ENCODE measurements around the gene SRM.
"Not testable (repeated sequence)": the region's sequence is repeated elsewhere in the genome, so short reads cannot be mapped to it uniquely, and the experiment has no call there.

SRM gene

DNA sequence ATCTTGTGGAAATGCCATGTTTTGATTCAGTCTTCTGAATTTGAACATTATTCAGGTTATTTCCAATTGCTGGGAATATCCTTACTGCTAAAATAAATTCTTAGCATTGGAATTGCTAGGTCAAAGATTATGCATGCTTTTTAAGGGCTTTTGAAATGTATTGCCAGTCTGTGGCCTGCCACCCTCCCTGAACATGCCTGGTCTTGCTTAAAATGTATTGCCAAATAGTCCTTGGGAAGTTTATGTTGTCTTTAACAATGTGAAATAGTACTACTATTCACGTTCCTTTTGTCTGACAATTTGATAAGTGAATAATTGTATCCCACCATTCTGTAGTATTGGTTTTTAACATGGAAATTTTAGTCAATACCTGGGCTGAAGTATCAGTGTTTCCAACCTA is 33.8 kb downstream of the SRM start:
- DNase-seq (ENCODE audit: insufficient read length, low spot score) (no peak), FAIRE-seq (no peak)
- TF ChIP-seq, protein P1, sequence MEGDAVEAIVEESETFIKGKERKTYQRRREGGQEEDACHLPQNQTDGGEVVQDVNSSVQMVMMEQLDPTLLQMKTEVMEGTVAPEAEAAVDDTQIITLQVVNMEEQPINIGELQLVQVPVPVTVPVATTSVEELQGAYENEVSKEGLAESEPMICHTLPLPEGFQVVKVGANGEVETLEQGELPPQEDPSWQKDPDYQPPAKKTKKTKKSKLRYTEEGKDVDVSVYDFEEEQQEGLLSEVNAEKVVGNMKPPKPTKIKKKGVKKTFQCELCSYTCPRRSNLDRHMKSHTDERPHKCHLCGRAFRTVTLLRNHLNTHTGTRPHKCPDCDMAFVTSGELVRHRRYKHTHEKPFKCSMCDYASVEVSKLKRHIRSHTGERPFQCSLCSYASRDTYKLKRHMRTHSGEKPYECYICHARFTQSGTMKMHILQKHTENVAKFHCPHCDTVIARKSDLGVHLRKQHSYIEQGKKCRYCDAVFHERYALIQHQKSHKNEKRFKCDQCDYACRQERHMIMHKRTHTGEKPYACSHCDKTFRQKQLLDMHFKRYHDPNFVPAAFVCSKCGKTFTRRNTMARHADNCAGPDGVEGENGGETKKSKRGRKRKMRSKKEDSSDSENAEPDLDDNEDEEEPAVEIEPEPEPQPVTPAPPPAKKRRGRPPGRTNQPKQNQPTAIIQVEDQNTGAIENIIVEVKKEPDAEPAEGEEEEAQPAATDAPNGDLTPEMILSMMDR (IDR thresholded peaks at IDR 0.05; ENCODE audit: insufficient read depth, missing control alignments): no peak

DNA sequence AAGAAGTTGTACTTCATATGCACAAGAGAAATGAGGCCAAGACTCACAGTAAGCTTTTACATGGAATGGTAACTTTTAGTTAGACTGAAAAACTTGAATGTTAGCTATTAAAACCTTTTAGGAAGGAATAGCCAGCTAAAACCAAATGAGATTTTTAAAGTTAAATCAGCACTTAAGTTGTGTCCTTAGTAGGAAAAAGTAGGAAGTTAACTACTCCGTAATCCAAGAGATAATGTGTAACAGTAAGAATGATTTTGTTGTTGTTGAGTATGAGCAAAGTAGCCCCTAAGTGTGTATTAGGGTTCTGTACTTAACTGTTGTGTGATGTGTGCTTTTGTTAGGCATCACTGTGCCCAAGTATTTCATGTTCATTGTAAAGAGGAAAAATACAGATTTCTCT is 34.2 kb downstream of the SRM start:
- no peak for FAIRE-seq

DNA sequence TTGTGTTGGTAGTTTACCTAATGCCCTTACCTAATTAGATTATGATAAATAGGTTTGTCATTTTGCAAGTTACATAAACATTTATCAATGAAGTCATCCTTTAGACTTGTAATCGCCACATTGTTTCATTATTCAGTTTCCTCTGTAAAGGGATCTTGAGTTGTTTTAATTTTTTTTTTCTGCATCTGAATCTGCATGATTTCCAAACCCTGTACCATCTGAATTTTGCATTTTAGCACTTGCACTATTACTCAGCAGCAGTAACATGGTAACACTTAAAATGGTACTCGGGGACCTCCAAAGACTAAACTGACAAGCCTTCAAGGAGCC is 35.0 kb downstream of the SRM start:
- TF ChIP-seq, protein P1 (IDR thresholded peaks at IDR 0.05; ENCODE audit: insufficient read depth, missing control alignments): no peak
- no peak for FAIRE-seq
- DNase-seq (ENCODE audit: insufficient read length, low spot score): no peak

More for the DNA sequence above, 34.2 kb downstream of the SRM start:
- no peak for DNase-seq (ENCODE audit: insufficient read length, low spot score)
- TF ChIP-seq, protein P1 (IDR thresholded peaks at IDR 0.05; ENCODE audit: insufficient read depth, missing control alignments): no peak

DNA sequence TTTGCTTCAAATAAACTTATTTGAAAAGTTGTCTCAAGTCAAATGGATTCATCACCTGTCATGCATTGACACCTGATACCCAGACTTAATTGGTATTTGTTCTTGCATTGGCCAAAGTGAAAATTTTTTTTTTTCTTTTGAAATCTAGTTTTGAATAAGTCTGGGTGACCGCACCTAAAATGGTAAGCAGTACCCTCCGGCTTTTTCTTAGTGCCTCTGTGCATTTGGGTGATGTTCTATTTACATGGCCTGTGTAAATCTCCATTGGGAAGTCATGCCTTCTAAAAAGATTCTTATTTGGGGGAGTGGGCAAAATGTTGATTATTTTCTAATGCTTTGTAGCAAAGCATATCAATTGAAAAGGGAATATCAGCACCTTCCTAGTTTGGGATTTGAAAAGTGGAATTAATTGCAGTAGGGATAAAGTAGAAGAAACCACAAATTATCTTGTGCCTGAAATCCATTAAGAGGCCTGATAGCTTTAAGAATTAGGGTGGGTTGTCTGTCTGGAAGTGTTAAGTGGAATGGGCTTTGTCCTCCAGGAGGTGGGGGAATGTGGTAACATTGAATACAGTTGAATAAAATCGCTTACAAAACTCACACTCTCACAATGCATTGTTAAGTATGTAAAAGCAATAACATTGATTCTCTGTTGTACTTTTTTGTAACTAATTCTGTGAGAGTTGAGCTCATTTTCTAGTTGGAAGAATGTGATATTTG is 35.5 kb downstream of the SRM start:
- TF ChIP-seq, protein P1 (IDR thresholded peaks at IDR 0.05; ENCODE audit: insufficient read depth, missing control alignments): no peak
- DNase-seq (ENCODE audit: insufficient read length, low spot score) (no peak), FAIRE-seq (no peak)

DNA sequence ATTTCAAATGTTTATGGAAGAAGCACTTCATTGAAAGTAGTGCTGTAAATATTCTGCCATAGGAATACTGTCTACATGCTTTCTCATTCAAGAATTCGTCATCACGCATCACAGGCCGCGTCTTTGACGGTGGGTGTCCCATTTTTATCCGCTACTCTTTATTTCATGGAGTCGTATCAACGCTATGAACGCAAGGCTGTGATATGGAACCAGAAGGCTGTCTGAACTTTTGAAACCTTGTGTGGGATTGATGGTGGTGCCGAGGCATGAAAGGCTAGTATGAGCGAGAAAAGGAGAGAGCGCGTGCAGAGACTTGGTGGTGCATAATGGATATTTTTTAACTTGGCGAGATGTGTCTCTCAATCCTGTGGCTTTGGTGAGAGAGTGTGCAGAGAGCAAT is 36.6 kb downstream of the SRM start:
- TF ChIP-seq, protein P1 (IDR thresholded peaks at IDR 0.05; ENCODE audit: insufficient read depth, missing control alignments): no peak
- FAIRE-seq (no peak), DNase-seq (ENCODE audit: insufficient read length, low spot score) (no peak)

DNA sequence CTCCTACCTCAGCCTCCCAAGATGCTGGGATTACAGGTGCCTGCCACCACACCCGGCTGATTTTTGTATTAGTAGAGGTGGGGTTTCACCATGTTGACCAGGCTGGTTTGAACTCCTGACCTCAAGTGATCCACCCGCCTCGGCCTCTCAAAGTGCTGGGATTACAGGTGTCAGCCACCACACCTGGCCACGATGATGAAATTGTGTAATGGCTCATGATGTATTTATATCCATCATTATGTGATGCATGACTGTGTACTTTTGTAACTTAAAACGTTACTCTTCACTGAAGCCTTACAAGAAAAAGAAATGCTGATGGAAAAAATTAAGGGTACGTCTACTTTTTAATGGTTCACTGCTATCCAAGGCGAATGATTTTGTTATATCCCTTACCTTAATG is 39.8 kb downstream of the SRM start:
- FAIRE-seq: no peak
- TF ChIP-seq, protein P1 (IDR thresholded peaks at IDR 0.05; ENCODE audit: insufficient read depth, missing control alignments): no peak

DNA sequence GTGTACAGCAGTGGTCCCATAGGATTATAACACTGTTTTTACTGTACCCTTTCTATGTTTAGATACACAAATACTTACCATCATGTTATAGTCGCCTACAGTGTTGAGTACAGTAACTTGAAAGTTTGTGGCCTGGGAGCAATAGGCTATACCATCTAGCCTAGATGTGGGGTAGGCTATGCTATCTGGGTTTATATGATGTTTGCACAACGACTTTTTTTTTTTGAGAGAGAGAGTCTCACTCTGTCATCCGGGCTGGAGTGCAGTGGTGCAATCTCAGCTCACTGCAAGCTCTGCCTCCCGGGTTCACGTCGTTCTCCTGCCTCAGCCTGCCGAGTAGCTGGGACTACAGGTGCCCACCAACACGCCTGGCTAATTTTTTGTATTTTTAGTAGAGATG is 40.5 kb downstream of the SRM start:
- not testable (repeated sequence) for FAIRE-seq

More for the DNA sequence above, 39.8 kb downstream of the SRM start:
- DNase-seq (ENCODE audit: insufficient read length, low spot score): no peak

DNA sequence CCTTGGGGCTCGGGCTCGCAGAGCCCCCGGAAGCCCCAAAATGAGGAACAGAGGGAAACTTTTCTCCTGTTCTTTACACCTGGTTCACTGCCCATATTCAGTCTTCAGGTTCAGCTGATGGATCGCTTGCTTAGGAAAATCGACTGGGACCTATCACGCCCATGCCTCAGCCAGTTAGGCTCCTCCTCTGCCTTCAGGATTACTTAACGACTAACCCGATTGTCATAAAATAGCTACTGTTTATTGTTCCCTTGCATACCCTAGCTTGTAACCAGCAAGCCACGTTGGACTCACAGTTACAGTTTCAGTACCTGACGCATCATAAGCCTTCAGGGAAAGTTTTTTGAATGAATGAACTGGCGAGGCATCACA is 46.7 kb downstream of the SRM start:
- DNase-seq (ENCODE audit: insufficient read length, low spot score) (no peak), FAIRE-seq (no peak)
- TF ChIP-seq, protein P1 (IDR thresholded peaks at IDR 0.05; ENCODE audit: insufficient read depth, missing control alignments): no peak

More for the DNA sequence above, 40.5 kb downstream of the SRM start:
- DNase-seq (ENCODE audit: insufficient read length, low spot score): not testable (repeated sequence)

Measured in D721Med (cell line).